H1 (cell line): ENCODE measurements around the gene PRICKLE2. TPM values are rescaled to one million over a fixed set of nuclear protein-coding genes. Genes with fewer than 3 reads are reported as not detected.

ENCODE experiments used
- CTCF ChIA-PET: fragments of 300-600 bp; sonication (Branson Sonifier 250); formaldehyde crosslinking; loops from one replicate; lab custom pipeline; 2021; ENCODE audit not compliant: partially characterized antibody; lab: Charles Lee
- POLR2A ChIA-PET: fragments of 300-600 bp; sonication (Branson Sonifier 250); formaldehyde crosslinking; loops from one replicate; lab custom pipeline; 2021; ENCODE audit warnings: inconsistent platforms; ENCODE audit not compliant: partially characterized antibody; lab: Charles Lee
- DNase-seq, 2 experiments: peaks; one replicate each; pipeline versions ENCODE4 v3.0.0 to v3.0.0-alpha.2; 2010 to 2022; ENCODE audit warnings: low spot score in 2 of 2, low read depth in 1 of 2, mixed read lengths in 1 of 2
- FAIRE-seq: peaks from 2 replicates; lab custom pipeline; 2011; peaks lifted over from hg19 to GRCh38; lab: Jason Lieb, UNC
- H2AFZ ChIP-seq: 2 replicates; pipeline ENCODE4 v1.8.1; 2012; ENCODE audit warnings: low read length, inconsistent platforms
- H2AK5ac ChIP-seq: 2 replicates; pipeline ENCODE4 v1.6.1; 2013; ENCODE audit warnings: low read depth, low read length
- H2BK120ac ChIP-seq: replicated peaks from 2 replicates; pipeline ENCODE3; 2013; ENCODE audit warnings: low read depth, low read length, inconsistent platforms
- H2BK12ac ChIP-seq: 2 replicates; pipeline ENCODE4 v1.6.1; 2013; ENCODE audit warnings: low read depth, low read length
- H2BK15ac ChIP-seq: 2 replicates; pipeline ENCODE4 v1.6.1; 2013; ENCODE audit warnings: low read length
- H2BK20ac ChIP-seq: 2 replicates; pipeline ENCODE4 v1.6.1; 2013; ENCODE audit warnings: low read length
- H2BK5ac ChIP-seq: 2 replicates; pipeline ENCODE4 v1.6.1; 2013; ENCODE audit warnings: low read depth, low read length
- H3K14ac ChIP-seq: 2 replicates; pipeline ENCODE4 v1.6.1; 2013; ENCODE audit warnings: inconsistent platforms; ENCODE audit not compliant: insufficient read length
- H3K18ac ChIP-seq: 2 replicates; pipeline ENCODE4 v1.6.1; 2013; ENCODE audit warnings: low read length; ENCODE audit errors: extremely low read depth
- H3K23ac ChIP-seq: 2 replicates; pipeline ENCODE4 v1.6.1; 2013; ENCODE audit warnings: inconsistent platforms; ENCODE audit not compliant: insufficient read length
- H3K23me2 ChIP-seq: 2 replicates; pipeline ENCODE4 v1.6.1; 2013; ENCODE audit warnings: low read depth, low read length
- H3K27ac ChIP-seq: 2 replicates; pipeline ENCODE4 v1.6.1; 2011; ENCODE audit warnings: low read depth, low read length, inconsistent platforms
- H3K27me3 ChIP-seq, 4 experiments: replicated peaks in 1 of 4; 1 replicate in 1 of 4; 2 replicates in 3 of 4; pipeline versions ENCODE4 v1.6.1 to v1.8.1; 2011 to 2013; ENCODE audit warnings: low read length in 3 of 4, mild to moderate bottlenecking in 3 of 4, inconsistent platforms in 2 of 4, mixed read lengths in 2 of 4, moderate library complexity in 1 of 4; ENCODE audit not compliant: control insufficient read depth in 3 of 4, insufficient read depth in 3 of 4; ENCODE audit errors: extremely low read depth in 1 of 4
- H3K36me3 ChIP-seq, 4 experiments: 2 replicates each; pipeline versions ENCODE4 v1.6.1 to v1.8.1; 2011 to 2013; ENCODE audit warnings: mild to moderate bottlenecking in 4 of 4, low read length in 3 of 4, moderate library complexity in 2 of 4, control low read depth in 1 of 4, inconsistent platforms in 1 of 4; ENCODE audit not compliant: insufficient read depth in 4 of 4, control insufficient read depth in 2 of 4
- H3K4ac ChIP-seq: replicated peaks from 2 replicates; pipeline ENCODE3; 2013; ENCODE audit warnings: low read length, low read depth, mixed read lengths, inconsistent platforms; ENCODE audit not compliant: insufficient read length
- H3K4me1 ChIP-seq, 4 experiments: replicated peaks in 1 of 4; 1 replicate in 1 of 4; 2 replicates in 3 of 4; pipeline versions ENCODE4 v1.6.1 to v1.8.1; 2011 to 2013; ENCODE audit warnings: low read length in 3 of 4, inconsistent platforms in 2 of 4, mixed read lengths in 1 of 4; ENCODE audit not compliant: insufficient read depth in 4 of 4, control insufficient read depth in 3 of 4
- H3K4me2 ChIP-seq, 2 experiments: 2 replicates each; pipeline versions ENCODE4 v1.6.1 to v1.8.1; 2011 to 2013; ENCODE audit warnings: low read depth in 2 of 2, low read length in 2 of 2, control low read depth in 1 of 2, inconsistent platforms in 1 of 2, mild to moderate bottlenecking in 1 of 2; ENCODE audit not compliant: insufficient read depth in 1 of 2
- H3K4me3 ChIP-seq, 4 experiments: fragments of 200-600, 300-600 bp in 1 of 4; sonication (generic), shearing (Covaris generic), sonication (Bioruptor Twin) in 1 of 4; 2 replicates each; pipeline versions ENCODE4 v1.5.1 to v1.8.1; 2011 to 2016; ENCODE audit warnings: low read length in 4 of 4, low read depth in 3 of 4, control low read depth in 2 of 4, inconsistent platforms in 2 of 4, mild to moderate bottlenecking in 2 of 4, mixed read lengths in 1 of 4, moderate library complexity in 1 of 4; ENCODE audit not compliant: insufficient read depth in 2 of 4; ENCODE audit errors: extremely low read depth in 1 of 4
- H3K56ac ChIP-seq: replicated peaks from 2 replicates; pipeline ENCODE3; 2013; ENCODE audit warnings: low read depth, mild to moderate bottlenecking, mixed read lengths, low read length, inconsistent platforms; ENCODE audit not compliant: insufficient read length
- H3K79me1 ChIP-seq: 2 replicates; pipeline ENCODE4 v1.6.1; 2013; ENCODE audit warnings: low read depth, low read length, control low read depth
- H3K79me2 ChIP-seq, 2 experiments: 2 replicates each; pipeline versions ENCODE4 v1.6.1 to v1.8.1; 2012 to 2013; ENCODE audit warnings: low read length in 2 of 2, mild to moderate bottlenecking in 2 of 2, inconsistent platforms in 1 of 2; ENCODE audit not compliant: insufficient read depth in 2 of 2, control insufficient read depth in 1 of 2
- H3K9ac ChIP-seq, 4 experiments: replicated peaks in 1 of 4; 1 replicate in 1 of 4; 2 replicates in 3 of 4; pipeline versions ENCODE4 v1.6.1 to v1.8.1; 2011 to 2013; ENCODE audit warnings: low read depth in 3 of 4, low read length in 3 of 4, control low read depth in 2 of 4, mild to moderate bottlenecking in 2 of 4, moderate library complexity in 2 of 4, inconsistent platforms in 1 of 4; ENCODE audit errors: extremely low read depth in 1 of 4
- H3K9me3 ChIP-seq, 2 experiments: 2 replicates each; pipeline versions ENCODE4 v1.6.1 to v1.8.1; 2012 to 2013; ENCODE audit warnings: mild to moderate bottlenecking in 2 of 2, moderate library complexity in 2 of 2, control low read depth in 1 of 2, inconsistent platforms in 1 of 2, low read depth in 1 of 2, low read length in 1 of 2, mixed read lengths in 1 of 2; ENCODE audit not compliant: insufficient read depth in 2 of 2
- H4K20me1 ChIP-seq, 2 experiments: replicated peaks in 1 of 2; 2 replicates each; pipeline versions ENCODE3 to v1.8.1; 2011 to 2013; ENCODE audit warnings: inconsistent platforms in 2 of 2, low read length in 2 of 2, mild to moderate bottlenecking in 1 of 2; ENCODE audit not compliant: insufficient read depth in 2 of 2, control insufficient read depth in 1 of 2
- H4K5ac ChIP-seq: 2 replicates; pipeline ENCODE4 v1.6.1; 2013; ENCODE audit warnings: low read length, low read depth, mixed read lengths, inconsistent platforms; ENCODE audit not compliant: insufficient read length
- H4K8ac ChIP-seq: 2 replicates; pipeline ENCODE4 v1.8.0; 2013; ENCODE audit warnings: mild to moderate bottlenecking, moderate library complexity, low read length, inconsistent platforms; ENCODE audit not compliant: insufficient read depth; ENCODE audit errors: extremely low read depth
- H4K91ac ChIP-seq: replicated peaks from 2 replicates; pipeline ENCODE3; 2013; ENCODE audit warnings: low read length, mixed read lengths, inconsistent platforms; ENCODE audit not compliant: insufficient read length
- CTBP2 ChIP-seq: IDR thresholded peaks from 2 replicates; pipeline ENCODE4 v1.7.0; 2011; ENCODE audit warnings: borderline replicate concordance, mild to moderate bottlenecking, moderate library complexity, mixed read lengths, low read length; ENCODE audit not compliant: insufficient read depth, insufficient read length
- GTF2F1 ChIP-seq: IDR thresholded peaks from 2 replicates; pipeline ENCODE4 v1.6.1; 2012; ENCODE audit warnings: low read depth, low read length, improper control_type of control experiment, borderline replicate concordance
- HDAC6 ChIP-seq: IDR thresholded peaks from one replicate; pipeline ENCODE4 v1.7.1; 2012; ENCODE audit warnings: low read depth, mild to moderate bottlenecking, inconsistent platforms, low read length, moderate library complexity
- KDM1A ChIP-seq: fragments of 200-600, 300-600 bp; sonication (generic); IDR thresholded peaks from 2 replicates; pipeline ENCODE4 v1.7.1; 2016; ENCODE audit warnings: mild to moderate bottlenecking, low read length, borderline replicate concordance
- RFX5 ChIP-seq: IDR thresholded peaks from 2 replicates; pipeline ENCODE4 v1.6.1; 2011; ENCODE audit warnings: low read depth, low read length, improper control_type of control experiment, borderline replicate concordance
- SIRT6 ChIP-seq: IDR thresholded peaks from one replicate; pipeline ENCODE4 v1.7.1; 2012; ENCODE audit warnings: low read length, inconsistent platforms
- SIX5 ChIP-seq: IDR thresholded peaks from 2 replicates; pipeline ENCODE4 v1.6.1; 2011; ENCODE audit warnings: mild to moderate bottlenecking, low read depth, low read length
- SP1 ChIP-seq: IDR thresholded peaks from 2 replicates; pipeline ENCODE4 v1.6.1; 2011; ENCODE audit warnings: low read depth, low read length
- SP2 ChIP-seq: IDR thresholded peaks from 2 replicates; pipeline ENCODE4 v1.6.1; 2012; ENCODE audit warnings: mild to moderate bottlenecking, low read length, inconsistent platforms
- SRF ChIP-seq: IDR thresholded peaks from 2 replicates; pipeline ENCODE4 v1.6.1; 2011; ENCODE audit warnings: mild to moderate bottlenecking, low read depth, low read length, moderate library complexity
- TAF7 ChIP-seq: optimal IDR thresholded peaks from 2 replicates; pipeline ENCODE3; 2011; ENCODE audit warnings: low read depth, mild to moderate bottlenecking, inconsistent platforms, low read length, moderate library complexity, borderline replicate concordance
- TEAD4 ChIP-seq: IDR thresholded peaks from 2 replicates; pipeline ENCODE4 v1.6.1; 2012; ENCODE audit warnings: low read depth, low read length, inconsistent platforms, mixed read lengths
- ZNF274 ChIP-seq: IDR thresholded peaks from 2 replicates; pipeline ENCODE4 v1.7.0; 2012; ENCODE audit warnings: low read length, borderline replicate concordance; ENCODE audit errors: extremely low read depth
- WGBS, 2 experiments: shearing (Covaris generic) in 1 of 2; methylation state at CpG; one replicate each; pipeline versions ENCODE4 v1.1.6 to v1.1.7; 2013 to 2015; ENCODE audit warnings: low lambda C conversion rate in 2 of 2, mixed read lengths in 2 of 2, inconsistent platforms in 1 of 2, low coverage in 1 of 2, missing lambda C conversion rate in 1 of 2; ENCODE audit not compliant: insufficient replicate concordance in 2 of 2, insufficient coverage in 1 of 2, insufficient read length in 1 of 2; ENCODE audit errors: extremely low coverage in 1 of 2, missing lambda C conversion rate in 1 of 2; 5-methylcytosine and 5-hydroxymethylcytosine counted together
- polyA plus RNA-seq, 7 experiments: library from polyadenylated mRNA; depleted of rRNA in 3 of 7; stranded (reverse) in 5 of 7; unstranded in 2 of 7; fragments of >200 nt in 5 of 7; fragments of 200-250 nt in 2 of 7; gene quantifications; 1 replicate in 5 of 7; 2 replicates in 1 of 7; 4 replicates in 1 of 7; pipeline versions ENCODE4 v1.2.1 to v1.2.3, GENCODE V29; 2011 to 2013; ENCODE audit warnings: missing spikeins in 2 of 7, mixed read lengths in 2 of 7
- total RNA-seq: library from RNA; stranded (reverse); fragmentation: NEBNext Ultra II Directional; extraction: Animal tissue kit (Norgen Biotek cat#: 25700); gene quantifications from 2 replicates; pipeline ENCODE4 v1.2.1, GENCODE V29; 2021

PRICKLE2 gene
- total and polyA plus RNA-seq, 2 of the 8 experiments (the other 6 are each of a cell fraction or from before 2014, with no cell fraction given), result 2.9 to 8.0 TPM

DNA sequence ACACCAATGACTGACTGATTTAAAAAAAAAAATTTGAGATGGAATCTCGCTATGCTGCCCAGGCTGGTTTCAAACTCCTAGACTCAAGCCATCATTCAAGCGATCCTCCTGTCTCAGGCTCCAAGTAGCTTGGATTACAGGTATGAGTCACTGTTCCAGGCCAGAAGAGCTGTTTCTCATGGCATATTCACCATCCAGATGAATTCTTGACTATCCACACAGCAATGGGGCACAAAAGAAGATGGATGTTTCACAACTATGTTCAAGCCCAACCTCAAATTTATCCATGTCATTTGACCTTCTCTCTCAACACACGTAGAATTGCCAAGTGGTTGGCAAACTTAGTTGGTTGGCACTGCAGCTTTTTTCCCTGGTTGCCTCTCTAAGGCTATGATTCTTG, 40.6 kb downstream of the PRICKLE2 start:
- Histone ChIP-seq H3K4me3 (no peak overlapping the region), H2BK12ac (no peak overlapping the region), H2AFZ (no peak overlapping the region), H3K23ac (no peak overlapping the region), H3K27ac (no peak overlapping the region), H4K5ac (no peak overlapping the region), H2BK15ac (no peak overlapping the region), H3K27me3 (no peaks in the 10 kb centered on the region; a peak in 1 of 7 replicates), H3K79me2 (no peaks in the 10 kb centered on the region), H3K56ac (no peak overlapping the region), H3K9me3 (no peaks in the 10 kb centered on the region), H3K4ac (no peak overlapping the region), H3K4me2 (no peak overlapping the region), H3K79me1 (no peaks in the 10 kb centered on the region), H3K18ac (no peak overlapping the region), H2AK5ac (no peak overlapping the region), H3K4me1 (peaks cover 0 to 9% (median 1%) of the 10 kb centered on the region in 4 experiments; a peak in 2 of 7 replicates), H4K91ac (no peak overlapping the region), H2BK5ac (no peak overlapping the region), H2BK20ac (no peak overlapping the region), H2BK120ac (no peak overlapping the region), H4K8ac (no peak overlapping the region), H3K9ac (no peak overlapping the region), H3K36me3 (no peaks in the 10 kb centered on the region), H3K23me2 (no peaks in the 10 kb centered on the region), H3K14ac (no peak overlapping the region), H4K20me1 (no peaks in the 10 kb centered on the region)
- TF ChIP-seq GTF2F1 (no peak), KDM1A (no peak), SRF (no peak), HDAC6 (no peak), ZNF274 (no peak), TEAD4 (no peak), SIX5 (no peak), RFX5 (no peak), CTBP2 (no peak), SP2 (no peak), TAF7 (no peak), SP1 (no peak), SIRT6 (no peak)
- WGBS, 2 experiments, result 87% methylated on average over 3 of the region's 3 CpGs; no CpG with 5 or more reads in 1 of the 2 experiments
- no peak for DNase-seq
- CTCF ChIA-PET, result interaction anchor here (0.6 to 1.4 kb wide), 5 partner anchors 9 to 75 kb away, joined by 3 to 6 read pairs (median 4); no protein-coding TSS in a partner anchor
- no peak for FAIRE-seq
- POLR2A ChIA-PET, result no interaction called here
